GM12878 (cell line): Measurements from ENCODE around the gene MRPL39. TPM values are rescaled to one million over a fixed set of nuclear protein-coding genes. Genes with fewer than 3 reads are reported as not detected.
A peak's percentile ranks its signal among the peaks of the same experiment; 100 is the strongest.

Experiments
- BHLHE40 ChIP-seq, 2 experiments: fragments of 450-650 bp in 1 of 2; IDR thresholded peaks; 2 replicates each; pipeline ENCODE4 v1.6.1; 2011 to 2017; ENCODE audit warnings: low read depth in 2 of 2, borderline replicate concordance in 1 of 2, improper control_type of control experiment in 1 of 2, low read length in 1 of 2, mild to moderate bottlenecking in 1 of 2
- HCFC1 ChIP-seq: fragments of 150-350 bp; IDR thresholded peaks from 2 replicates; pipeline ENCODE4 v1.6.1; 2014; ENCODE audit warnings: low read length
- IKZF1 ChIP-seq: fragments of 450-650 bp; conservative IDR thresholded peaks from 2 replicates; pipeline ENCODE4 v1.6.1; 2017; ENCODE audit warnings: antibody characterized with exemption, mild to moderate bottlenecking
- MAX ChIP-seq: IDR thresholded peaks from 2 replicates; pipeline ENCODE4 v1.6.1; 2012; ENCODE audit warnings: low read depth, low read length, improper control_type of control experiment
- MEF2A ChIP-seq: IDR thresholded peaks from 2 replicates; pipeline ENCODE4 v1.6.1; 2011; ENCODE audit warnings: low read depth, mild to moderate bottlenecking, low read length, moderate library complexity; ENCODE audit not compliant: insufficient read depth
- MXI1 ChIP-seq: fragments of 150-350 bp; IDR thresholded peaks from 2 replicates; pipeline ENCODE4 v1.6.1; 2011; ENCODE audit warnings: low read depth, mild to moderate bottlenecking, inconsistent platforms, low read length, improper control_type of control experiment
- NR2F1 ChIP-seq: fragments of 450-650 bp; conservative IDR thresholded peaks from 2 replicates; pipeline ENCODE4 v1.6.1; 2017; ENCODE audit warnings: mild to moderate bottlenecking
- POLR2A ChIP-seq: IDR thresholded peaks from 2 replicates; pipeline ENCODE4 v1.6.1; 2011; ENCODE audit warnings: low read depth, mild to moderate bottlenecking, low read length
- POLR2AphosphoS2 ChIP-seq: IDR thresholded peaks from 2 replicates; pipeline ENCODE4 v1.6.1; 2011; ENCODE audit warnings: low read depth, mild to moderate bottlenecking, low read length, improper control_type of control experiment, moderate library complexity
- POU2F2 ChIP-seq: IDR thresholded peaks from 3 replicates; pipeline ENCODE4 v1.6.1; 2011; ENCODE audit warnings: low read depth, mild to moderate bottlenecking, low read length, borderline replicate concordance
- SPI1 ChIP-seq: IDR thresholded peaks from 2 replicates; pipeline ENCODE4 v1.6.1; 2011; ENCODE audit warnings: low read depth, mild to moderate bottlenecking, low read length, moderate library complexity, borderline replicate concordance; ENCODE audit not compliant: insufficient read depth
- STAT3 ChIP-seq: IDR thresholded peaks from 2 replicates; pipeline ENCODE4 v1.6.1; 2011; ENCODE audit warnings: low read depth, low read length, improper control_type of control experiment
- ZBED1 ChIP-seq: IDR thresholded peaks from 2 replicates; pipeline ENCODE4 v1.6.1; 2016; ENCODE audit warnings: borderline replicate concordance
- ZSCAN29 ChIP-seq: fragments of 450-650 bp; IDR thresholded peaks from 2 replicates; pipeline ENCODE4 v1.6.1; 2017; ENCODE audit warnings: mild to moderate bottlenecking, moderate library complexity
- polyA plus RNA-seq, 11 experiments: library from polyadenylated mRNA; depleted of rRNA in 4 of 11; unstranded in 6 of 11; stranded (reverse) in 5 of 11; fragments of >200 nt; fragmentation: Nextera tagmentation in 4 of 11; fragmentation: Illumina TruSeq in 1 of 11; extraction: Ambion mirVana in 4 of 11; extraction: Trizol in 1 of 11; gene quantifications; 1 replicate in 1 of 11; 2 replicates in 10 of 11; pipeline versions ENCODE4 v1.2.1 to v1.2.3, GENCODE V29; 2011 to 2016; ENCODE audit warnings: inconsistent platforms in 2 of 11, missing spikeins in 2 of 11, low read depth in 1 of 11
- total RNA-seq, 4 experiments: library from RNA; depleted of rRNA in 3 of 4; stranded (reverse); fragments of >200 nt in 3 of 4; fragmentation: Illumina TruSeq in 1 of 4; extraction: Trizol in 1 of 4; gene quantifications; 2 replicates each; pipeline versions ENCODE4 v1.2.1 to v1.2.3, GENCODE V29; 2013 to 2021
- TF ChIP-seq, protein P1 (sequence below): fragments of 450-650 bp; IDR thresholded peaks from 2 replicates; pipeline ENCODE4 v1.6.1; 2016; ENCODE audit warnings: mild to moderate bottlenecking, moderate library complexity, borderline replicate concordance
- TF ChIP-seq, protein P2 (sequence below): fragments of 450-650 bp; IDR thresholded peaks from 2 replicates; pipeline ENCODE4 v1.6.1; 2016; ENCODE audit warnings: mild to moderate bottlenecking
- TF ChIP-seq, protein P3 (sequence below): IDR thresholded peaks from 2 replicates; pipeline ENCODE4 v1.6.1; 2012; ENCODE audit warnings: improper control_type of control experiment, low read depth, low read length; ENCODE audit not compliant: insufficient replicate concordance

The MRPL39 gene
- total and polyA plus RNA-seq, 10 of the 15 experiments (the other 5 are each of a cell fraction or from before 2014, with no cell fraction given): 68.8 to 292 (median 120) TPM

- TF ChIP-seq MAX (no peak), BHLHE40 (IDR thresholded peaks at IDR 0.05; ENCODE audit: borderline replicate concordance in 1 of 2, low read depth in 2 of 2, low read length in 1 of 2) (no peak), NR2F1 (no peak), ZSCAN29 (no peak), POLR2A (peak; percentile 88), POU2F2 (peak; percentile 87), POLR2AphosphoS2 (peak; percentile 88), ZBED1 (peak; percentile 73; the same call in 1 of the 2 replicates), HCFC1 (no peak), SPI1 (peak; percentile 46; the same call in 1 of the 2 replicates), IKZF1 (no peak), MEF2A (no peak), MXI1 (no peak), STAT3 (no peak)
- TF ChIP-seq, protein P1, sequence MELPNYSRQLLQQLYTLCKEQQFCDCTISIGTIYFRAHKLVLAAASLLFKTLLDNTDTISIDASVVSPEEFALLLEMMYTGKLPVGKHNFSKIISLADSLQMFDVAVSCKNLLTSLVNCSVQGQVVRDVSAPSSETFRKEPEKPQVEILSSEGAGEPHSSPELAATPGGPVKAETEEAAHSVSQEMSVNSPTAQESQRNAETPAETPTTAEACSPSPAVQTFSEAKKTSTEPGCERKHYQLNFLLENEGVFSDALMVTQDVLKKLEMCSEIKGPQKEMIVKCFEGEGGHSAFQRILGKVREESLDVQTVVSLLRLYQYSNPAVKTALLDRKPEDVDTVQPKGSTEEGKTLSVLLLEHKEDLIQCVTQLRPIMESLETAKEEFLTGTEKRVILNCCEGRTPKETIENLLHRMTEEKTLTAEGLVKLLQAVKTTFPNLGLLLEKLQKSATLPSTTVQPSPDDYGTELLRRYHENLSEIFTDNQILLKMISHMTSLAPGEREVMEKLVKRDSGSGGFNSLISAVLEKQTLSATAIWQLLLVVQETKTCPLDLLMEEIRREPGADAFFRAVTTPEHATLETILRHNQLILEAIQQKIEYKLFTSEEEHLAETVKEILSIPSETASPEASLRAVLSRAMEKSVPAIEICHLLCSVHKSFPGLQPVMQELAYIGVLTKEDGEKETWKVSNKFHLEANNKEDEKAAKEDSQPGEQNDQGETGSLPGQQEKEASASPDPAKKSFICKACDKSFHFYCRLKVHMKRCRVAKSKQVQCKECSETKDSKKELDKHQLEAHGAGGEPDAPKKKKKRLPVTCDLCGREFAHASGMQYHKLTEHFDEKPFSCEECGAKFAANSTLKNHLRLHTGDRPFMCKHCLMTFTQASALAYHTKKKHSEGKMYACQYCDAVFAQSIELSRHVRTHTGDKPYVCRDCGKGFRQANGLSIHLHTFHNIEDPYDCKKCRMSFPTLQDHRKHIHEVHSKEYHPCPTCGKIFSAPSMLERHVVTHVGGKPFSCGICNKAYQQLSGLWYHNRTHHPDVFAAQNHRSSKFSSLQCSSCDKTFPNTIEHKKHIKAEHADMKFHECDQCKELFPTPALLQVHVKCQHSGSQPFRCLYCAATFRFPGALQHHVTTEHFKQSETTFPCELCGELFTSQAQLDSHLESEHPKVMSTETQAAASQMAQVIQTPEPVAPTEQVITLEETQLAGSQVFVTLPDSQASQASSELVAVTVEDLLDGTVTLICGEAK: no peak
- TF ChIP-seq, protein P2, sequence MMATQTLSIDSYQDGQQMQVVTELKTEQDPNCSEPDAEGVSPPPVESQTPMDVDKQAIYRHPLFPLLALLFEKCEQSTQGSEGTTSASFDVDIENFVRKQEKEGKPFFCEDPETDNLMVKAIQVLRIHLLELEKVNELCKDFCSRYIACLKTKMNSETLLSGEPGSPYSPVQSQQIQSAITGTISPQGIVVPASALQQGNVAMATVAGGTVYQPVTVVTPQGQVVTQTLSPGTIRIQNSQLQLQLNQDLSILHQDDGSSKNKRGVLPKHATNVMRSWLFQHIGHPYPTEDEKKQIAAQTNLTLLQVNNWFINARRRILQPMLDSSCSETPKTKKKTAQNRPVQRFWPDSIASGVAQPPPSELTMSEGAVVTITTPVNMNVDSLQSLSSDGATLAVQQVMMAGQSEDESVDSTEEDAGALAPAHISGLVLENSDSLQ: no peak
- TF ChIP-seq, protein P3, sequence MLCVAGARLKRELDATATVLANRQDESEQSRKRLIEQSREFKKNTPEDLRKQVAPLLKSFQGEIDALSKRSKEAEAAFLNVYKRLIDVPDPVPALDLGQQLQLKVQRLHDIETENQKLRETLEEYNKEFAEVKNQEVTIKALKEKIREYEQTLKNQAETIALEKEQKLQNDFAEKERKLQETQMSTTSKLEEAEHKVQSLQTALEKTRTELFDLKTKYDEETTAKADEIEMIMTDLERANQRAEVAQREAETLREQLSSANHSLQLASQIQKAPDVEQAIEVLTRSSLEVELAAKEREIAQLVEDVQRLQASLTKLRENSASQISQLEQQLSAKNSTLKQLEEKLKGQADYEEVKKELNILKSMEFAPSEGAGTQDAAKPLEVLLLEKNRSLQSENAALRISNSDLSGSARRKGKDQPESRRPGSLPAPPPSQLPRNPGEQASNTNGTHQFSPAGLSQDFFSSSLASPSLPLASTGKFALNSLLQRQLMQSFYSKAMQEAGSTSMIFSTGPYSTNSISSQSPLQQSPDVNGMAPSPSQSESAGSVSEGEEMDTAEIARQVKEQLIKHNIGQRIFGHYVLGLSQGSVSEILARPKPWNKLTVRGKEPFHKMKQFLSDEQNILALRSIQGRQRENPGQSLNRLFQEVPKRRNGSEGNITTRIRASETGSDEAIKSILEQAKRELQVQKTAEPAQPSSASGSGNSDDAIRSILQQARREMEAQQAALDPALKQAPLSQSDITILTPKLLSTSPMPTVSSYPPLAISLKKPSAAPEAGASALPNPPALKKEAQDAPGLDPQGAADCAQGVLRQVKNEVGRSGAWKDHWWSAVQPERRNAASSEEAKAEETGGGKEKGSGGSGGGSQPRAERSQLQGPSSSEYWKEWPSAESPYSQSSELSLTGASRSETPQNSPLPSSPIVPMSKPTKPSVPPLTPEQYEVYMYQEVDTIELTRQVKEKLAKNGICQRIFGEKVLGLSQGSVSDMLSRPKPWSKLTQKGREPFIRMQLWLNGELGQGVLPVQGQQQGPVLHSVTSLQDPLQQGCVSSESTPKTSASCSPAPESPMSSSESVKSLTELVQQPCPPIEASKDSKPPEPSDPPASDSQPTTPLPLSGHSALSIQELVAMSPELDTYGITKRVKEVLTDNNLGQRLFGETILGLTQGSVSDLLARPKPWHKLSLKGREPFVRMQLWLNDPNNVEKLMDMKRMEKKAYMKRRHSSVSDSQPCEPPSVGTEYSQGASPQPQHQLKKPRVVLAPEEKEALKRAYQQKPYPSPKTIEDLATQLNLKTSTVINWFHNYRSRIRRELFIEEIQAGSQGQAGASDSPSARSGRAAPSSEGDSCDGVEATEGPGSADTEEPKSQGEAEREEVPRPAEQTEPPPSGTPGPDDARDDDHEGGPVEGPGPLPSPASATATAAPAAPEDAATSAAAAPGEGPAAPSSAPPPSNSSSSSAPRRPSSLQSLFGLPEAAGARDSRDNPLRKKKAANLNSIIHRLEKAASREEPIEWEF: no peak
Measured at GRCh38 chr21:25568246-25568645, 39.0 kb downstream of the MRPL39 start (continued).
